ENCODE results near the gene DCAF15. TPM values are rescaled to one million over a fixed set of nuclear protein-coding genes. Genes with fewer than 3 reads are reported as not detected.

DCAF15 gene
- total RNA-seq, 2 experiments from 2014 or later, result 51.3 to 51.9 TPM

DNA sequence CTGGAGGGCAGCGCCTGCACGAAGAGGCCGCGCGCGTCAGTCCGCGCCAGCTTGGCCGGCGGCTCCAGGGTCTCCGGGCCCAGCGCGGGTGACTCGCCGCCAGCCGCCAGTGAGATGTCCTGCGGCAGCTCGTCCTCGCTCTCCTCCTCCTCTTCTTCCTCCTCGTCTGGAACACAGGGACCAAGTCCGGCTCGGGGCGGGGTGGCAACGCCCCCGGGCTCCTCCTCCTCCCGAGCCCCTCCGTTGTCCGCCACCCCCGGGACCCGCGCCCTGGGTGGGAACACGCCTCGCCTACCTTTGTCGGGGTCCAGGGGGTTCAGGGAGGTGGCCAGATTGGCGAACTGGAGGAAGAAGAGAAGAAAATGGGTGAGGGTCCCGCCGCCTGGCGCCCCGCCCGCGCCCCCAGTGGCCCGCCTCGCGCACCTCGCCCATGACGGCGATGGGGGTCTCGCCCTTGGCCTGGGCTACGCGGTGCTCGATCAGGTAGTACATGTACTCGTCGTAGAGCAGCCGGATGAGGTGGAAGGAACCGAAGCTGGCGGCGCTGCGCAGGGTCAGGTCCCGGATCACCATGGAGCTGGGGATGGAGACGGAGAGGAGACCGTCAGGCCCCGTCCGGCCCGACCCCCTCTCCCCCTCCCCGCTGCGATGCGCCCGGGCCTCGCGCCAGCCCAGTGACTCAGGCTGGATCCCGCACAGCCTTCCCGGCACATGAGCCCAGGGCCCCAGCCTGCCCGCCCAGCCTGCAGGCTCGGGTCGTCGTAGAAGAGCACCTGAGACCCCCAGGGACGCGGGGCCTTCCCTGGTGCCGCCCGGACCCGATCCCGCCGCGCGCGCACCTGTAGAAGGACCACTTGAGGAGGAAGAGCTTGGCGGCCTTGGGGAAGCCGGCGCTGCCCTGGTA is 10.6 kb downstream of the DCAF15 start:
- CTCF ChIA-PET, result no interaction called here
- no peak overlapping the region for H3K4me3 Mint-ChIP-seq
- H3K27me3 Mint-ChIP-seq, result no peaks in the 10 kb centered on the region
- no peaks in the 10 kb centered on the region for H3K9me3 Mint-ChIP-seq
- ATAC-seq (no peak), DNase-seq (no peak)
- intact Hi-C loops (cut with micrococcal nuclease), result no loop called here
- H3K36me3 Mint-ChIP-seq (ENCODE audit: low read depth), result peaks cover 9% of the 10 kb centered on the region
- H3K27ac Mint-ChIP-seq, result no peak overlapping the region
- TF ChIP-seq, protein P1, sequence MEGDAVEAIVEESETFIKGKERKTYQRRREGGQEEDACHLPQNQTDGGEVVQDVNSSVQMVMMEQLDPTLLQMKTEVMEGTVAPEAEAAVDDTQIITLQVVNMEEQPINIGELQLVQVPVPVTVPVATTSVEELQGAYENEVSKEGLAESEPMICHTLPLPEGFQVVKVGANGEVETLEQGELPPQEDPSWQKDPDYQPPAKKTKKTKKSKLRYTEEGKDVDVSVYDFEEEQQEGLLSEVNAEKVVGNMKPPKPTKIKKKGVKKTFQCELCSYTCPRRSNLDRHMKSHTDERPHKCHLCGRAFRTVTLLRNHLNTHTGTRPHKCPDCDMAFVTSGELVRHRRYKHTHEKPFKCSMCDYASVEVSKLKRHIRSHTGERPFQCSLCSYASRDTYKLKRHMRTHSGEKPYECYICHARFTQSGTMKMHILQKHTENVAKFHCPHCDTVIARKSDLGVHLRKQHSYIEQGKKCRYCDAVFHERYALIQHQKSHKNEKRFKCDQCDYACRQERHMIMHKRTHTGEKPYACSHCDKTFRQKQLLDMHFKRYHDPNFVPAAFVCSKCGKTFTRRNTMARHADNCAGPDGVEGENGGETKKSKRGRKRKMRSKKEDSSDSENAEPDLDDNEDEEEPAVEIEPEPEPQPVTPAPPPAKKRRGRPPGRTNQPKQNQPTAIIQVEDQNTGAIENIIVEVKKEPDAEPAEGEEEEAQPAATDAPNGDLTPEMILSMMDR (IDR thresholded peaks at IDR 0.05), result no peak
- no peaks in the 10 kb centered on the region for H3K4me1 Mint-ChIP-seq (ENCODE audit: low read depth)
- POLR2A ChIA-PET, result interaction anchor here (0.7 to 0.9 kb wide), 3 partner anchors 11 to 42 kb away, joined by 3 read pairs; no protein-coding TSS in a partner anchor

DNA sequence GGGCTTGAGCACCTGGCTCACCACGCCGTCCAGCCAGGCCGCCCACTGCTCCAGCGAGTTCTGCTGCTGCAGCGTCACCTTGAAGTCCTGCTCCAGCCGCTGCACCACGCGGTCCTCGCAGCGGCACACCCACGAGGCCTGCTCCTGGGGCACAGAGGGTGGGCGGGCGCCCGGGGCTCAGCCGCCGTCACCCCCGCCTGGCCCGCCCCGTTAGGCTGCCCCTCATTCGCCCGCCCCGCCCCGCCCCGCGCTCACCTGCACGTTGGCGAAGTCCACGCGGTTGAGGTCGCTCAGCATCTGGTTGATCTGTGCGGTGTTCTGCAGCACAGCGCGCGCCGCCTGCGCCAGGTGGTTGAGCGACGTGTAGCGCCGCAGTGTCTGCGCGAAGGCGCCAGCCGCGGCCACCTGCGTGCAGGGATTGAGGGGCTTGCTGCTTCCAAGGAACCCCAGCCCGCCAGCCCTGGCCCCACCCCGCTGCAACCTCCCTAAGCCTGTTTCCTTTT is 11.3 kb downstream of the DCAF15 start:
- Mint-ChIP-seq H3K36me3 (ENCODE audit: low read depth) (peaks cover 9% of the 10 kb centered on the region), H3K27ac (no peak overlapping the region), H3K4me3 (no peak overlapping the region), H3K27me3 (no peaks in the 10 kb centered on the region), H3K4me1 (ENCODE audit: low read depth) (no peaks in the 10 kb centered on the region), H3K9me3 (no peaks in the 10 kb centered on the region)
- TF ChIP-seq, protein P1 (IDR thresholded peaks at IDR 0.05), result no peak
- ChIA-PET POLR2A (interaction anchor here (0.9 kb wide), 1 partner anchor 10 kb away, joined by 3 read pairs; no protein-coding TSS in a partner anchor), CTCF (no interaction called here)
- DNase-seq, result no peak
- intact Hi-C loops (cut with micrococcal nuclease), result no loop called here
- ATAC-seq, result no peak

DNA sequence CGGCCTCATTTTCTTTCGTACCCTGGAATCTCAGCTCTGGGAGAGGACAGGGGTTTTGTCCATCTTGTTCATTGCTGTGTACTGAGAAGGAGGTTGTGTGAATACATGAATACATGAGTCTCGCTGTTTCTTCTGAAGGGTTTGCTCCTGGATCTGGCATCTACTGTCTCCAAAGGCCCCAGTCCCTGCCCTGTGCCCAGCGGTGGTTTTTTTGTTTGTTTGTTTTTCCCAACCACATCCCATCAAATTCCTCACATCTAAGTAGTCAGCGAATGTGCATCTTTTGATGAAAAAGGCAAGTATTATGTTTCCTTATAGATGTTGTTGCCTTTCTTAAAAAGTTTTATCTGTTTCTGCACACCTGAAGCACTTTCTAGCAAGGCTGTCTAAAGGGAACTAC is 12.5 kb downstream of the DCAF15 start:
- intact Hi-C loops (cut with micrococcal nuclease), result no loop called here
- ChIA-PET CTCF (no interaction called here), POLR2A (no interaction called here)
- TF ChIP-seq, protein P1 (IDR thresholded peaks at IDR 0.05), result no peak
- no peak for ATAC-seq
- Mint-ChIP-seq H3K27ac (no peak overlapping the region), H3K4me1 (ENCODE audit: low read depth) (no peaks in the 10 kb centered on the region), H3K36me3 (ENCODE audit: low read depth) (peaks cover 14% of the 10 kb centered on the region), H3K4me3 (no peak overlapping the region), H3K9me3 (no peaks in the 10 kb centered on the region), H3K27me3 (no peaks in the 10 kb centered on the region)
- DNase-seq, result no peak

DNA sequence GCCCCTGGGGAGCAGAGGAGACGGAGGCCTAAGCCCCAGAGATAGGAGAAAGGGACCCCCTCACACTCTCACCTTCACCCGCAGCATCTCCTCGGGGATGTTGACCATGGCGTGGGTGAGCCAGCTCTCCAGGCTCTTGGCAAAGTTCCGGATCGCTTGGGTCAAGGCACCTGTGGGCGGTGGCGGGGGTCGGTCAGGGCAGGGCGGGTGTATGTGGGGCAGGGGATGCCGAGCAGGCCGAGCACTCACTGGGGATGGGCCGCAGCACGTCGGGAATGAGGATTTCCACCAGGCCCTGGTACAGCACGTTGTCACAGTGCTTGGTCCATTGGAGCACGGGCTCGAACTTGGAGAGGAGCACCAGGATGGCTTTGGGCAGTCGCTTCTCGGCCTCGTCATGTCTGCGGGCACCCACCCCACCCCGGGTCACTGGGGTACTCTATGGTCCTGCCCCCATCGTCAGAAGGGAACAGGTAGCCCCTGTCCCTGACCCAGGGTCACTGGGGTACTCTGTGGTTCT is 13.1 kb downstream of the DCAF15 start:
- intact Hi-C loops (cut with micrococcal nuclease), result no loop called here
- no peaks in the 10 kb centered on the region for H3K27me3 Mint-ChIP-seq
- H3K9me3 Mint-ChIP-seq, result no peaks in the 10 kb centered on the region
- no peak for ATAC-seq
- DNase-seq, result no peak
- H3K4me3 Mint-ChIP-seq, result no peak overlapping the region
- TF ChIP-seq, protein P1 (IDR thresholded peaks at IDR 0.05), result no peak
- CTCF ChIA-PET, result no interaction called here
- no peak overlapping the region for H3K27ac Mint-ChIP-seq
- no peaks in the 10 kb centered on the region for H3K4me1 Mint-ChIP-seq (ENCODE audit: low read depth)
- H3K36me3 Mint-ChIP-seq (ENCODE audit: low read depth), result peaks cover 13% of the 10 kb centered on the region
- POLR2A ChIA-PET, result no interaction called here
